H1 (cell line): Measurements from ENCODE around the gene CIBAR2. TPM values are rescaled to one million over a fixed set of nuclear protein-coding genes. Genes with fewer than 3 reads are reported as not detected.

Source experiments
- CTCF ChIA-PET: fragments of 300-600 bp; sonication (Branson Sonifier 250); formaldehyde crosslinking; loops from one replicate; lab custom pipeline; 2021; ENCODE audit not compliant: partially characterized antibody; lab: Charles Lee
- POLR2A ChIA-PET: fragments of 300-600 bp; sonication (Branson Sonifier 250); formaldehyde crosslinking; loops from one replicate; lab custom pipeline; 2021; ENCODE audit warnings: inconsistent platforms; ENCODE audit not compliant: partially characterized antibody; lab: Charles Lee
- DNase-seq, 2 experiments: peaks; one replicate each; pipeline versions ENCODE4 v3.0.0 to v3.0.0-alpha.2; 2010 to 2022; ENCODE audit warnings: low spot score in 2 of 2, low read depth in 1 of 2, mixed read lengths in 1 of 2
- FAIRE-seq: peaks from 2 replicates; lab custom pipeline; 2011; peaks lifted over from hg19 to GRCh38; lab: Jason Lieb, UNC
- H2AFZ ChIP-seq: 2 replicates; pipeline ENCODE4 v1.8.1; 2012; ENCODE audit warnings: low read length, inconsistent platforms
- H2AK5ac ChIP-seq: 2 replicates; pipeline ENCODE4 v1.6.1; 2013; ENCODE audit warnings: low read depth, low read length
- H2BK120ac ChIP-seq: replicated peaks from 2 replicates; pipeline ENCODE3; 2013; ENCODE audit warnings: low read depth, low read length, inconsistent platforms
- H2BK12ac ChIP-seq: 2 replicates; pipeline ENCODE4 v1.6.1; 2013; ENCODE audit warnings: low read depth, low read length
- H2BK15ac ChIP-seq: 2 replicates; pipeline ENCODE4 v1.6.1; 2013; ENCODE audit warnings: low read length
- H2BK20ac ChIP-seq: 2 replicates; pipeline ENCODE4 v1.6.1; 2013; ENCODE audit warnings: low read length
- H2BK5ac ChIP-seq: 2 replicates; pipeline ENCODE4 v1.6.1; 2013; ENCODE audit warnings: low read depth, low read length
- H3K14ac ChIP-seq: 2 replicates; pipeline ENCODE4 v1.6.1; 2013; ENCODE audit warnings: inconsistent platforms; ENCODE audit not compliant: insufficient read length
- H3K18ac ChIP-seq: 2 replicates; pipeline ENCODE4 v1.6.1; 2013; ENCODE audit warnings: low read length; ENCODE audit errors: extremely low read depth
- H3K23ac ChIP-seq: 2 replicates; pipeline ENCODE4 v1.6.1; 2013; ENCODE audit warnings: inconsistent platforms; ENCODE audit not compliant: insufficient read length
- H3K23me2 ChIP-seq: 2 replicates; pipeline ENCODE4 v1.6.1; 2013; ENCODE audit warnings: low read depth, low read length
- H3K27ac ChIP-seq: 2 replicates; pipeline ENCODE4 v1.6.1; 2011; ENCODE audit warnings: low read depth, low read length, inconsistent platforms
- H3K27me3 ChIP-seq, 4 experiments: replicated peaks in 1 of 4; 1 replicate in 1 of 4; 2 replicates in 3 of 4; pipeline versions ENCODE4 v1.6.1 to v1.8.1; 2011 to 2013; ENCODE audit warnings: low read length in 3 of 4, mild to moderate bottlenecking in 3 of 4, inconsistent platforms in 2 of 4, mixed read lengths in 2 of 4, moderate library complexity in 1 of 4; ENCODE audit not compliant: control insufficient read depth in 3 of 4, insufficient read depth in 3 of 4; ENCODE audit errors: extremely low read depth in 1 of 4
- H3K36me3 ChIP-seq, 4 experiments: 2 replicates each; pipeline versions ENCODE4 v1.6.1 to v1.8.1; 2011 to 2013; ENCODE audit warnings: mild to moderate bottlenecking in 4 of 4, low read length in 3 of 4, moderate library complexity in 2 of 4, control low read depth in 1 of 4, inconsistent platforms in 1 of 4; ENCODE audit not compliant: insufficient read depth in 4 of 4, control insufficient read depth in 2 of 4
- H3K4ac ChIP-seq: replicated peaks from 2 replicates; pipeline ENCODE3; 2013; ENCODE audit warnings: low read length, low read depth, mixed read lengths, inconsistent platforms; ENCODE audit not compliant: insufficient read length
- H3K4me1 ChIP-seq, 4 experiments: replicated peaks in 1 of 4; 1 replicate in 1 of 4; 2 replicates in 3 of 4; pipeline versions ENCODE4 v1.6.1 to v1.8.1; 2011 to 2013; ENCODE audit warnings: low read length in 3 of 4, inconsistent platforms in 2 of 4, mixed read lengths in 1 of 4; ENCODE audit not compliant: insufficient read depth in 4 of 4, control insufficient read depth in 3 of 4
- H3K4me2 ChIP-seq, 2 experiments: 2 replicates each; pipeline versions ENCODE4 v1.6.1 to v1.8.1; 2011 to 2013; ENCODE audit warnings: low read depth in 2 of 2, low read length in 2 of 2, control low read depth in 1 of 2, inconsistent platforms in 1 of 2, mild to moderate bottlenecking in 1 of 2; ENCODE audit not compliant: insufficient read depth in 1 of 2
- H3K4me3 ChIP-seq, 4 experiments: fragments of 200-600, 300-600 bp in 1 of 4; sonication (generic), shearing (Covaris generic), sonication (Bioruptor Twin) in 1 of 4; 2 replicates each; pipeline versions ENCODE4 v1.5.1 to v1.8.1; 2011 to 2016; ENCODE audit warnings: low read length in 4 of 4, low read depth in 3 of 4, control low read depth in 2 of 4, inconsistent platforms in 2 of 4, mild to moderate bottlenecking in 2 of 4, mixed read lengths in 1 of 4, moderate library complexity in 1 of 4; ENCODE audit not compliant: insufficient read depth in 2 of 4; ENCODE audit errors: extremely low read depth in 1 of 4
- H3K56ac ChIP-seq: replicated peaks from 2 replicates; pipeline ENCODE3; 2013; ENCODE audit warnings: low read depth, mild to moderate bottlenecking, mixed read lengths, low read length, inconsistent platforms; ENCODE audit not compliant: insufficient read length
- H3K79me1 ChIP-seq: 2 replicates; pipeline ENCODE4 v1.6.1; 2013; ENCODE audit warnings: low read depth, low read length, control low read depth
- H3K79me2 ChIP-seq, 2 experiments: 2 replicates each; pipeline versions ENCODE4 v1.6.1 to v1.8.1; 2012 to 2013; ENCODE audit warnings: low read length in 2 of 2, mild to moderate bottlenecking in 2 of 2, inconsistent platforms in 1 of 2; ENCODE audit not compliant: insufficient read depth in 2 of 2, control insufficient read depth in 1 of 2
- H3K9ac ChIP-seq, 4 experiments: replicated peaks in 1 of 4; 1 replicate in 1 of 4; 2 replicates in 3 of 4; pipeline versions ENCODE4 v1.6.1 to v1.8.1; 2011 to 2013; ENCODE audit warnings: low read depth in 3 of 4, low read length in 3 of 4, control low read depth in 2 of 4, mild to moderate bottlenecking in 2 of 4, moderate library complexity in 2 of 4, inconsistent platforms in 1 of 4; ENCODE audit errors: extremely low read depth in 1 of 4
- H3K9me3 ChIP-seq, 2 experiments: 2 replicates each; pipeline versions ENCODE4 v1.6.1 to v1.8.1; 2012 to 2013; ENCODE audit warnings: mild to moderate bottlenecking in 2 of 2, moderate library complexity in 2 of 2, control low read depth in 1 of 2, inconsistent platforms in 1 of 2, low read depth in 1 of 2, low read length in 1 of 2, mixed read lengths in 1 of 2; ENCODE audit not compliant: insufficient read depth in 2 of 2
- H4K20me1 ChIP-seq, 2 experiments: replicated peaks in 1 of 2; 2 replicates each; pipeline versions ENCODE3 to v1.8.1; 2011 to 2013; ENCODE audit warnings: inconsistent platforms in 2 of 2, low read length in 2 of 2, mild to moderate bottlenecking in 1 of 2; ENCODE audit not compliant: insufficient read depth in 2 of 2, control insufficient read depth in 1 of 2
- H4K5ac ChIP-seq: 2 replicates; pipeline ENCODE4 v1.6.1; 2013; ENCODE audit warnings: low read length, low read depth, mixed read lengths, inconsistent platforms; ENCODE audit not compliant: insufficient read length
- H4K8ac ChIP-seq: 2 replicates; pipeline ENCODE4 v1.8.0; 2013; ENCODE audit warnings: mild to moderate bottlenecking, moderate library complexity, low read length, inconsistent platforms; ENCODE audit not compliant: insufficient read depth; ENCODE audit errors: extremely low read depth
- H4K91ac ChIP-seq: replicated peaks from 2 replicates; pipeline ENCODE3; 2013; ENCODE audit warnings: low read length, mixed read lengths, inconsistent platforms; ENCODE audit not compliant: insufficient read length
- CBX8 ChIP-seq: fragments of 300-800, 300-1000 bp; sonication (generic); IDR thresholded peaks from 2 replicates; pipeline ENCODE4 v1.7.1; 2016; ENCODE audit warnings: low read depth, low read length, borderline replicate concordance
- EGR1 ChIP-seq: IDR thresholded peaks from 2 replicates; pipeline ENCODE4 v1.6.1; 2011; ENCODE audit warnings: low read depth, low read length, borderline replicate concordance
- GTF2F1 ChIP-seq: IDR thresholded peaks from 2 replicates; pipeline ENCODE4 v1.6.1; 2012; ENCODE audit warnings: low read depth, low read length, improper control_type of control experiment, borderline replicate concordance
- KDM5A ChIP-seq: fragments of 200-600 bp; IDR thresholded peaks from 2 replicates; pipeline ENCODE4 v1.7.1; 2012; ENCODE audit warnings: mild to moderate bottlenecking, low read length, inconsistent platforms, mixed read lengths
- RNF2 ChIP-seq: fragments of 200-900, 300-1000 bp; sonication (generic); IDR thresholded peaks from 2 replicates; pipeline ENCODE4 v1.7.1; 2016; ENCODE audit warnings: borderline replicate concordance, low read depth, mild to moderate bottlenecking, antibody characterized with exemption, low read length; ENCODE audit not compliant: poor library complexity, severe bottlenecking; ENCODE audit errors: missing control alignments
- RXRA ChIP-seq: IDR thresholded peaks from 2 replicates; pipeline ENCODE4 v1.6.1; 2011; ENCODE audit warnings: low read depth, mild to moderate bottlenecking, low read length, moderate library complexity; ENCODE audit not compliant: insufficient read depth
- WGBS, 2 experiments: shearing (Covaris generic) in 1 of 2; methylation state at CpG; one replicate each; pipeline versions ENCODE4 v1.1.6 to v1.1.7; 2013 to 2015; ENCODE audit warnings: low lambda C conversion rate in 2 of 2, mixed read lengths in 2 of 2, inconsistent platforms in 1 of 2, low coverage in 1 of 2, missing lambda C conversion rate in 1 of 2; ENCODE audit not compliant: insufficient replicate concordance in 2 of 2, insufficient coverage in 1 of 2, insufficient read length in 1 of 2; ENCODE audit errors: extremely low coverage in 1 of 2, missing lambda C conversion rate in 1 of 2; 5-methylcytosine and 5-hydroxymethylcytosine counted together
- polyA plus RNA-seq, 7 experiments: library from polyadenylated mRNA; depleted of rRNA in 3 of 7; stranded (reverse) in 5 of 7; unstranded in 2 of 7; fragments of >200 nt in 5 of 7; fragments of 200-250 nt in 2 of 7; gene quantifications; 1 replicate in 5 of 7; 2 replicates in 1 of 7; 4 replicates in 1 of 7; pipeline versions ENCODE4 v1.2.1 to v1.2.3, GENCODE V29; 2011 to 2013; ENCODE audit warnings: missing spikeins in 2 of 7, mixed read lengths in 2 of 7
- total RNA-seq: library from RNA; stranded (reverse); fragmentation: NEBNext Ultra II Directional; extraction: Animal tissue kit (Norgen Biotek cat#: 25700); gene quantifications from 2 replicates; pipeline ENCODE4 v1.2.1, GENCODE V29; 2021
- TF ChIP-seq, protein P1 (sequence below): IDR thresholded peaks from 2 replicates; pipeline ENCODE4 v1.6.1; 2012; ENCODE audit warnings: low read length, inconsistent platforms

Gene CIBAR2
- total and polyA plus RNA-seq, 2 of the 8 experiments (the other 6 are each of a cell fraction or from before 2014, with no cell fraction given) = 0.18 TPM; not detected in 1

DNA sequence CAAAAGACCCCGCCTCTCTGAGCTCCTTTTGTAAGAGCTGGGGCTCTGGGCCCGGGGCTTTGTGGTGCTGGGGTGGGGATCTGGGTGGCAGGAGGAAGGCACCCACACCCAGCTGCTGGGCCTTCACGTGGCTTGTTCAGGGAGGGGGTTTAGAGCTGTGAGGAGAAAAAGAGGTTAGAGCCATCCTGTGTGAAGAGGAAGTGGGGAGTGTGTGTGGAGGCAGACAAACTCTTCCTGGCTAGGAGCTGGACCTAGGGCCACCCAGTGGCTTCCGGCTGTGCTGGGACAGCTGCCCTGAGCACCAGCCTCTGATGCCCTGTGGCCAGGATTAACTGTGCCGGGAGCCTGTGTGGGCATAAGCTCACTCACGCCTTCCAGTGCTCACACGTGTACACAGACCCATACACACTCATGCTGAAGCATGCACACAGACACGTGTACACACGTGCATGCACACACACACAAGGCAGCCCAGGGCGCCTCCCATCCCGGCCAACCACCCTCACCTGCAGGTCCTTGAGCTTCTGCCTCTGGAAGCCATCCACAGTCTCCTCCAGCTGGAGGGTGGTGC is 7.4 kb downstream of the CIBAR2 start:
- Histone ChIP-seq H3K4me2 (no peak overlapping the region), H3K36me3 (no peaks in the 10 kb centered on the region; a peak in 1 of 8 replicates), H2BK15ac (no peak overlapping the region), H3K23me2 (no peaks in the 10 kb centered on the region), H4K91ac (peak overlapping the region; percentile 65), H2BK20ac (no peak overlapping the region; the same call in 1 of the 2 replicates), H4K8ac (no peak overlapping the region), H3K14ac (no peak overlapping the region), H3K18ac (no peak overlapping the region), H3K27ac (no peak overlapping the region), H3K4me1 (no peaks in the 10 kb centered on the region), H4K5ac (no peak overlapping the region), H3K4ac (no peak overlapping the region), H3K79me1 (no peaks in the 10 kb centered on the region), H2AK5ac (no peak overlapping the region), H3K23ac (no peak overlapping the region), H3K27me3 (no peaks in the 10 kb centered on the region), H2BK12ac (no peak overlapping the region; the same call in 1 of the 2 replicates), H2BK5ac (no peak overlapping the region), H3K79me2 (no peaks in the 10 kb centered on the region), H2AFZ (no peak overlapping the region), H3K56ac (no peak overlapping the region), H4K20me1 (no peaks in the 10 kb centered on the region), H3K9me3 (no peaks in the 10 kb centered on the region), H2BK120ac (no peak overlapping the region), H3K9ac (no peak overlapping the region), H3K4me3 (no peak overlapping the region)
- FAIRE-seq (no peak), DNase-seq (no peak)
- CTCF ChIA-PET = interaction anchor here (0.6 to 2.3 kb wide), 16 partner anchors 10 to 417 kb away, joined by 3 to 9 read pairs (median 4); partner anchors contain the start of gene KIAA0513
- WGBS, 2 experiments = 83% methylated on average over 11 of the region's 11 CpGs; no CpG with 5 or more reads in 1 of the 2 experiments
- TF ChIP-seq EGR1 (no peak), CBX8 (no peak), KDM5A (no peak), RXRA (no peak), RNF2 (no peak), GTF2F1 (no peak)
- TF ChIP-seq, protein P1, sequence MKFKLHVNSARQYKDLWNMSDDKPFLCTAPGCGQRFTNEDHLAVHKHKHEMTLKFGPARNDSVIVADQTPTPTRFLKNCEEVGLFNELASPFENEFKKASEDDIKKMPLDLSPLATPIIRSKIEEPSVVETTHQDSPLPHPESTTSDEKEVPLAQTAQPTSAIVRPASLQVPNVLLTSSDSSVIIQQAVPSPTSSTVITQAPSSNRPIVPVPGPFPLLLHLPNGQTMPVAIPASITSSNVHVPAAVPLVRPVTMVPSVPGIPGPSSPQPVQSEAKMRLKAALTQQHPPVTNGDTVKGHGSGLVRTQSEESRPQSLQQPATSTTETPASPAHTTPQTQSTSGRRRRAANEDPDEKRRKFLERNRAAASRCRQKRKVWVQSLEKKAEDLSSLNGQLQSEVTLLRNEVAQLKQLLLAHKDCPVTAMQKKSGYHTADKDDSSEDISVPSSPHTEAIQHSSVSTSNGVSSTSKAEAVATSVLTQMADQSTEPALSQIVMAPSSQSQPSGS = no peak
- POLR2A ChIA-PET = no interaction called here
